COR-L47 (cell line): ENCODE results near the gene HSPB7.
A peak's percentile ranks its signal among the peaks of the same experiment; 100 is the strongest.
"Not testable (repeated sequence)": the region's sequence is repeated elsewhere in the genome, so short reads cannot be mapped to it uniquely, and the experiment has no call there.

Experiments
- DNase-seq: peaks from one replicate; lab custom pipeline; 2025; lab: John Stamatoyannopoulos, UW

The HSPB7 gene

DNA sequence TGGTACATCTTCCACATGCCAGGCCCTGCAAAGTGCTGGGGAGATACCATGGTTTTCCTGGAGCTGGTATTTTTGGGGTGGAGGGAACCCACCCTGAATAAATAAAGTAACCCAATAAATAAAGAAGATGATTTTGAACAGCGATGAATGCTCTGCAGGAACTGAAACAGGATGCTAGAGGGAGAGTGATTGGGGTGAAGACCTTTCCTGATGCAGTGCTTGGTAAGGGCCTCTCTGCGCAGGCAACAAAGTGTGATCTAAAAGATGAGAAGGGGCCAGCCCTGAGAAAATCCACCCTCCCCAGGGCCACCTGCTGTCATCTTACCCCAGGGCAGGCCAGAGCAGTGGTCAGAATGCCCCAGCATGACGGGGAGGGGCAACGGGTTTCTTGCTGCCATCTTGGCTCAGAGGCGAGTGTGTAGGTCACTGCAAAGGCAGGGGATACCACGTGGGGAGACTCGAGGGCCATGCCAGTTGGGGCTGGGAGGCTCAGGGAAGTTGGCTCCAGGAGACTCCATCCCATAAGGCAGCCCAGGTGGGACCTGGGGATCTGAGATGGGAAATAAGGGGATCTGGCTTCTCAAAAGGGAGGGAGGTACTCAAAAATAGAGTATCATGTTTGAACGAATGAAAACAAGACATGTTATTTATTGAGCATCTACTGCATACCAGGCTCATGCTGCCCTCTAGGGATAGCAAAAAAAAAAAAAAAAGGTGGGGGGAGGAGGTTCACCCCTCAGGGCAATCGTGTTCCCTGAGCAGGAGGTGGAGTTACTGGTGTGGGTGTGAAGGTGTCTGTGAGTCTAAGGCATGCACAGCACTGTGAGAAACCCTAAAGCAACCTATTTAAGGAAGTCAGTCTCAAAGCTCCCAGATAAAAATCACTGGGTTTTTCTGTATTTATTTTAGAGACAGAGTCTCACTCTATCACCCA lies 11.0 kb downstream of the HSPB7 start:
- DNase-seq = no peak

DNA sequence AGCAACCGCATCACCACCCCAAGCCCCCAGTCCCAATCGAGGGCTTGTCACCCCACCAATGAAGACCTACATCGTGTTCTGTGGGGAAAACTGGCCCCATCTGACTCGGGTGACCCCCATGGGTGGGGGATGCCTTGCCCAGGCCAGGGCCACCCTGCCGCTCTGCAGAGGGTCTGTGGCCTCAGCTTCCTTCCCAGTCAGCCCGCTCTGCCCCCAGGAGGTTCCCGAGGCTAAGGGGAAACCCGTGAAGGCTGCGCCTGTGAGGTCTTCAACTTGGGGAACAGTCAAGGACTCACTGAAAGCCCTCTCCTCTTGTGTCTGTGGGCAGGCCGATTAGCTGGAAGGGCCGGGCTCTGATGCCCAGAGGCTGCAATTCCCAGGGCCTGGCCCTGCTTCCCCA lies 11.8 kb downstream of the HSPB7 start:
- DNase-seq = no peak

DNA sequence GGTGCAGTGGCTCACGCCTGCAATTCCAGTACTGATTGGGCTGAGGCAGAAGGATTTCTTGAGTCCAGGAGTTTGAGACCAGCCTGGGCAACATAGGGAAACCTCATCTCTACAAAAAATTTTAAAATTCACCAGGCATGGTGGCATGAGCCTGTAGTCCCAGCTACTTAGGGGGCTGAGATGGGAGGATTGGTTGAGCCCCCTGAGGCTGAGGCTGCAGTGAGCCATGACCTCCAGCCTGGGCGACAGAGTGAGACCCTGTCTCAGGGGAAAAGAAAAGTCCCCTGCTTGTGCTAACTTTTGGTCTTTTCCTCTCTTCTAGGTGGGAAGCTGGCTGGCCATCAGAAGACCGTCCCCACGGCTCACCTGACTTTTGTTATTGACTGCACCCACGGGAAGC lies 12.2 kb downstream of the HSPB7 start:
- no peak for DNase-seq

DNA sequence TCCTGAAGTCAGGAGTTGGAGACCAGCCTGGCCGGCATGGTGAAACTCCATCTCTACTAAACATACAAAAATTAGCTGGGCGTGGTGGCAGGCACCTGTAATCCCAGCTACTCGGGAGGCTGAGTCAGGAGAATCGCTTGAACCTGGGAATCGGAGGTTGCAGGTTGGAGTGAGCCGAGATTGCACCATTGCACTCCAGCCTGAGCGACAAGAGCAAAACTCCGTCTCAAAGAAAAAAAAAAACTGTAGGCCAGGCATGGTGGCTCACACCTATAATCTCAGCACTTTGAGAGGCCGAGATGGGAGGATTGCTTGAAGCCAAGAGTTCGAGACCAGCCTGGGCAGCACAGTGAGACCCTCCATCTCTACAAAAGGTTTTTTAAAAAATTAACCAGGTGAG lies 16.6 kb downstream of the HSPB7 start:
- DNase-seq = not testable (repeated sequence)

DNA sequence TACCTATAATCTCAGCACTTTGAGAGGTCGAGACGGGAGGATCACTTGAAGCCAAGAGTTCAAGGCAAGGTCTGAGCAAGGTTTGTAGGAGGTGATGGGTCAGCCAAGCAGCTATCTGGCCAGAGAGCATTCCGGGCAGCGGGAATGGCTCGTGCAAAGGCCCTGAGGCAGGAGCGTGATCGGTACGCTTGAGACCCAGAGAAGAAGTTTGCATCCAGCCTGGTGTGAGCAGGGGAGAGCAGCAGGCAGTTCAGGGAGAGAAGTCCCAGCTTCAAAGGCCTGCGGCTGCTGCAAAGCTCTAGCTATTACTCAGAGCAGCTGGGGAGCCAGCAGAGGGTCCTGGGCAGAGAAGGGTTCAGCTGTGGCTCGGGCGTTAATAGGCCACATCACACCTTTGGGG lies 18.9 kb downstream of the HSPB7 start:
- no peak for DNase-seq

DNA sequence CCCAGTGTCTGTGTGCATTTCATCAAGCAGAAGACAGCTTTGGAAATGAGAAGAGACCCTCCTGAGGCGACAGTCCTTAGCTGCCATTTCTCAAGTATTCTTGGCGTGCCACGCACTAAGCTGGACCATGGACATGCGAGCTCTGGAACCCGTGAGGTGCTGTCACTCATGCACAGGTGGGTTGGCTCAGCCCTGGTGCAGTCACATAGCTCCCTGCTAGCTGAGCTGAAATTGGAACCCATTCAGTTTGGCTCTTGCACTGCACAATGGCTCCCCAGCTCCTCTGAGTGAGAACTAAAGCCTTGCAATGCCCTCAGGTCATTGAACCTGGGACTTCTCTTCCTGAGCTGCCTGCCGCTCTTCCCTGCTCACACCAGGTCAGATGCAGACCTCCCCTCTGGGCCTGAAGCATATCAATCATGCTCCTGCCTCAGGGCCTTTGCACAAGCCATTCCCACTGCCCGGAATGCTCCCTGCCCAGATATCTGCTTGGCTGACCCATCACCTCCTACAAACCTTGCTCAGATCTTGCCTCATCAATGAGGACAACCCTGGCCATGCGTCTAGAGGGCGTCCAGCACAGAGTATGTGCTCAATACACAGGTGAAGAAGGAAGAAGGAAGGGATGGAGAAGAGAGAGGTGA lies 20.1 kb downstream of the HSPB7 start:
- no peak for DNase-seq

DNA sequence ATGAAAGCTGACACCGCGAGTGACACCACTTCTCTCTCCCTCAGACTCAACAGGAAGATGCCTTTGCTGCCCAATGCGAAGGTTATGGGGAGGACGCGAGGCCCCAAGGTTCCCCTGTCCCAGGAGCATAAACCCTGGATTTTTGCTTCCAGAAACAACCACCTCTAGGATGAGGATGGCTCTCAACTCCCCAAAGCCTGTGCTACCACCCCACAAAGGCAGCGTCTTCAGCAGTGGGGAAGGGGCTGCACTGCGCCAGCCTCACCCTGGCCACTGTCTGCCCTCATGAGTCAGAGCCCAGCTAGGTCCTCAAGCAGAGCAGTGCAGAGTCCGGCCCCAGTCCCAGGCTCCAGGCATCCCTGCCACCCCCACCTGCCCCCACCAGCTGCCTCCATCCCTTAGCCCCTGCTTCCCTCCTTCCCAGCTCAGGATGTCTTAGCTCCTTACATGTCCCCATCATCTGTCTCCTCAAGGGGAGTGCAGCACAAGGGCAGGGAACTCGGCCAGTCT lies 20.7 kb downstream of the HSPB7 start:
- no peak for DNase-seq

DNA sequence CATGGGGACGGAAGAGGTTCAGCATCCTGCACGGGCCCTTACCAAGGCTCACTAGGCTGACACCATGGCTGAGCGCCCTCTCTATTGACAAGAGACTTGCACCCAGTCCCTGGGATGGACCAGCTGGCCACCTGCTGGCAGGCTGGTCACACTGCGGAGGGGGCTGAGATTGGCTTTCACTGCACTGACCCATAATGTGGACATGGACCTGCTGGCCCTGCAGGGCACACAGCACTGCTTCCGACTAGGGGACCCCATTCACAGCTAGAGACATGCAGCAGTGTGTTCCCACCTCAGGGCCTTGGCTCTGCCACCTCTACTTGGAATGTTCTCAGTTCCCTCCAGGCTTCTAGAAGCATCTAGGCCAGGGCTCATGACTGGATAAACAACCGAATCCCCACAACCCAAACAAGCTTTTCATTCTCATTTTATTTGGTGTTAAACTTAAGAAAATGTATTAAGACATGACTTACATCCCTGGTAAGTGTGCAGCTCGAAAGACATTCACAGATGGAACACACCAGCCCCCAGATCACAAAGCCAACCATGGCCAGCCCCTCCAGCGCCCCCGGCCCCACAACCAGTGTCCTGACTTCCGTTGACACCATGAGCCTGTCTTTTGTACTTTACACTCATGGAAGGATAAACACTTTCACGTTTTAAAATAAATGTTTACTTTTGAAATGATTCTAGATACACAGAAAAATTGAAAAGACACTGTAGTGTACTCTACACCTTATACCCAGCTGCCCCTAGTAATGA lies 23.1 kb downstream of the HSPB7 start:
- peak; percentile 46 for DNase-seq

DNA sequence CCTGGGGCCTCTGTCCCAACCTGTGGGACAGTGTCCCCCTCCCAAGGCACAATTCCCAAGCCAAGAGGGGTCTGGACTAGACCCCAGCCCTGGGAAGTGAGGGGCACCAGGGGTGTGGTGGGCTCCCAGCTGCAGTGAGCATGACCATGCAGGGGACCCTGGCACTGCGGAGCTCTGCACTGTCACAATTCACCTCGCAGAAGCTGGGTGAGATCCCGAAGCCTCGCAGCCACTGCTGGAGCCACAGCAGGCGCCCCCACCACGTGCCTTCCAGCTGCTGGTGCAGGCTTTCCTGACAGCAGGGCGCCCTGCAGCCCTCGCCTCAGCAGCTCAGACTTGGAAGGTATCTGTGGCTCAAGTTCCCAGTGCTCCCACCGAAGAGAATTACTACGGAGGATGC lies 23.8 kb downstream of the HSPB7 start:
- DNase-seq = no peak

DNA sequence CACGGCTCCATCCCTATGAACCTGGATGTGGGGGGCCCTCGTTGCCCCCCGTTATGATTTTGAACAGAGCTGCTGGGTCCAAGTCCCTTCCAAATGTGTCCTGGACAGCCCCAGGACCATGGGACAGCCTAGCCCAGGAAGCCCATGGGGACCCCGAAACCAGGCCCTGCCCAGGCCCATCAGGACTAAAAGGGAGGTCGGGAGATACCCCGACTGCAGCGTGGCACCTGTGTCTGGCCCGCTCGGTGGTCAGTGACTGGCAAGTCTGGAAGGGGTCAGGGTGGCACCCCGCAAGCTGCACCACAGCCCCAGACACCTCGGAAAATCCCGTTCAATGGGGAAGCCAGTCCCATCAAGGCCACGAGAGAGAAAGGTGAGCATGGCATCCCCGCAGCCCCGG lies 24.2 kb downstream of the HSPB7 start:
- DNase-seq = no peak

DNA sequence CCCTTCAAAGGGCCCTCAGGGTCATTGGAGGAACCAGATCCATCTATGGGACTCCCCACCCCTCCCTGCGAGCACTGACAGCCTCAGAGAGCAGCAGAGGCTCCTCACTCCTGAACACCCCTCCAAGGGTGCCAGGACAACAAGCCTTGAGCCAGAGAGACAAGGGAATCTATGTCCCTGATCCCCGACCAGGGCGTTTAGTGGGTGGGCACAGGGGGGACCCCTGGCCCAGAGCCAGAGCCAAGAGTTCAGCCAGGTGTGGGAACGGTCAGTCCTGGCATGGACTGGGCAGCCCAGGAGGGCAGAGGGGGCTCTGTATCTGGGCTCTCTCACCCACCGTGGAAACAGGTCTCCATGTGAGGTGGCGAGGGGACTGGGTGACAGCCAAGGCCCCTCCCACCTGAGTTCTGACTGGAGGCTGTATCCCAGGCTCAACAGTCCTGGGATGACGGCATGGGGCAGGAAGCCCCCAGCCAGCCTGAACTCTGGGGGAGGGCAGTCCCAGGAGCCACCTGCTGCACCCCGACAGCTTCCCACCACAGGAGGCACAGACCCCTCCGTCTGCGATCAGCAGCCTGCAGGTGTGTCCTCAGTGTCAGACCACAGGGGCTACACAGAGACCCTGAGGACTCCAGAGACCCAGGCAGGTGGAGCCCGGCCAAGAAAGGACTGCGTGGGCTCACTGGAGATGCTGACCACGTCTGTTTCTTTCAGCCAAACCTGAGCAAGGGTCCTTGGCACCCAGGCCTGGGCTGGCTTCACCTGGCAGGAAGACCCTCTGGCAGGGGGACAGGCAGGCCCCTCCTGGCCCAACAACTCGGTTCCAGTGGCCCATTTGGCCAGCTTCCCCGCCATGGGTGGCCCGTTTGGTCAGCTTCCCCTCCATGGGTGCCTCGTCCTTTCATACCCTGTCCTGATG lies 25.0 kb downstream of the HSPB7 start:
- no peak for DNase-seq

DNA sequence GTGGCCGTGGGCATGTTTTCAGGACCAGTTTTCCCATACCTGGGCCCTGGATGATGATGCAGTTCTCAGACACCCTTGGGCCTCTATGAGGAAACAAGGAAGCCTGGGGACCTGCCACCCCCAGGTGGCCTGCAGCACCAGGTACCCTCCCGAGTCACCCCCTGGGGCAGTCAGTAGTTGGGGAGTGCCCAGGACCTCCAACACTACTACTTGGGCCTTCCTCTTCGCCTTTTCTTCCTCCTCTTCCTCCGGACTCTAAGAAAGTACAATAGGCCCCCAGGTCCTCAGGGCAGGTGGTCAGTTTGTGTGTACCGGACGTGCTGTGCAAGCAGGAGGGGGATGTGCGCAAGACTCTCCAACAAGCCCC lies 25.7 kb downstream of the HSPB7 start:
- no peak for DNase-seq

DNA sequence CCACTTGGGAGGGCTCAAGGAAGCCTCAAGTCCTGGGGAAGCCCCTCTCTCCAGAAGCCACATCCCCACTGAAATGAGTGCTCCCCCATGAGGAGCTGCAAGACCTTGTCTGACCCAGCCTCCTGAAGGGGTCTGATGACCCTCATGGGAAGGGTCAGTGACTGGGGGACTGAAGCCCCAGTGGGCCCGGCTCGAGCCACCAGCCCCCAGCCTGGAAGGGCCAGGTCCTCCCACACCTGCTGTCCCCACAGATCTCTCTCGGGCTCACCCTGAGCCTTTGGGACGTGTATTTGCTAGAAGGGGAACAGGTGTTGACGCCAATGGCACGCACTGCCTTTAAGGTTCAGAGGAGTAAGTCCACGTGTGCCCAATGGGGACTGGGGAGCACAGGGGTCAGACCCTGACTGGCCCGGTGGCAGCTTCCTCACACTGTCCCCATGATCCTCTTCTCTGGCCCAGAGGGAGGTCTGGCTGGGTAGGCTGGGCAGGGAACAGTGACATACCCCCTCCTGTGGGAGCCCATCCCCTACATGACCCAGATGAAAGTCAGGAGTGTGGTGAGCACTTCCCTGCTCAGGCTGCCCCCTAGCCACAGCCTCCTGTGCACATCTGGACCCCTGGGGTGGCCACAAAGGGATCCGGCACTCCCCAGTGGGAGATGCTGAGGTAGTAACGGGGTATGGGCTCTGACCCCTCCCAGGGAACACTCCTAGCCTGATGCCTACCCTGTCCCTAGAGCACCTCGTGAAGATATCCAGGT lies 26.2 kb downstream of the HSPB7 start:
- no peak for DNase-seq

DNA sequence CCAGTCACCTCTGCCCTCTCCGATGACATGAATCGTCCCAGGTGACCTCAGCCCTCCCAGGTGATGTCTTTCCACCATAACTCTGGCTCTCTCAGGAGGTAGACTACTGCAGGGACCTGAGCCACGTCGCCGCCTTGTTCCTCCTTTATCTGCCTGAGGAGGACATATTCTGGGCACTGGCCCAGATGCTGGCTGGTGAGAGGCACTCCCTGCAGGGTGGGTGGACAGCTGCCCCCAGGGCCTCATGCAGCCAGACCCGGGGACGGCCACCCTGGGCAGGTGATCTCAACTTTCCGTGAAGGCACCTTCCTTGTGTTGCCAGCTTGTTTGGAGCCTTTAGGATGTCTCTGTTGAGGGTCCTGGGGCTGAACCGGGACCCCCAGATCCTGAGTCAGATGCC lies 28.1 kb downstream of the HSPB7 start:
- DNase-seq = no peak

DNA sequence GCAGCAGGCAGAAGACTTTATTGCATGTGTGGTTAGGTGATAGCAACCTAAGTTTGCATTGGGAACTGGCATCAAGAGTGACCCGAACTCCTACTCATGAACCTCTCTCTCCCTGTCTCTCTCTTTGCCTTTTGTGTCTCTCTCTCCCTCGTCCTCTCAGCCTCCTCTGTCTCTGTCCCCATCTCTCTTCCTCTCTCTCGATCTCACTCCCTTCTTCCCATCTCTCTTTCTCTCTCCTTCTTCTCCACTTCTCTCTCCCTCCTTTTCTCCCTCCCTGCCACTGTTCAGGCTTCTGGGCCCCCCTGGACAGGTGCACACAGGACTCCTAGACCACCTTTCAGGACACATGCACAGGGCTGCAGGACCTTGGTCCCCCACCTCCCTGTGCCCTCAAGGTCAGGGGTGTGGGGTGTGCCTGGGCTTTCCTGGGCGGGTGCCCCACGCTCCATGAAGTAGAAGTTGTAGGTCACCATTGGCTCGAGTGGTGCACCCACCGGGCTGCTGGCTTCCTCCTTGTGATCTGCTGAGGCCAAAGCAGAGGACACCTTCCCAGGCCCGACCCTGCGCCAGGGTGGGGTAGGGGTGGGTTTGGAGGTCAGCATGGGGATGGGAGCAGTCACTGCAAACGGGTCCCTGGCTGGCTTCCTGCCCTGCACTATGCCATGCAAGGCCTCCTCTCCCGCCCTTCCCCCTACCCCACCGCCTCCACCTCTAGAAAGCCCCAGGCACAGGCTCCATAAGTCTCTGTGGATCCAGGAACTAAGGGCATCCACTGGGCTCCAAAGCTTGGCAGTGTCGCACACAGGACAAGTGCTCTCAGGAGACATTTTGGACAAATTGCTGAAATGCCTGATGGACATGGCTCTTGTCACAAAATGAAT lies 28.7 kb downstream of the HSPB7 start:
- DNase-seq = no peak

DNA sequence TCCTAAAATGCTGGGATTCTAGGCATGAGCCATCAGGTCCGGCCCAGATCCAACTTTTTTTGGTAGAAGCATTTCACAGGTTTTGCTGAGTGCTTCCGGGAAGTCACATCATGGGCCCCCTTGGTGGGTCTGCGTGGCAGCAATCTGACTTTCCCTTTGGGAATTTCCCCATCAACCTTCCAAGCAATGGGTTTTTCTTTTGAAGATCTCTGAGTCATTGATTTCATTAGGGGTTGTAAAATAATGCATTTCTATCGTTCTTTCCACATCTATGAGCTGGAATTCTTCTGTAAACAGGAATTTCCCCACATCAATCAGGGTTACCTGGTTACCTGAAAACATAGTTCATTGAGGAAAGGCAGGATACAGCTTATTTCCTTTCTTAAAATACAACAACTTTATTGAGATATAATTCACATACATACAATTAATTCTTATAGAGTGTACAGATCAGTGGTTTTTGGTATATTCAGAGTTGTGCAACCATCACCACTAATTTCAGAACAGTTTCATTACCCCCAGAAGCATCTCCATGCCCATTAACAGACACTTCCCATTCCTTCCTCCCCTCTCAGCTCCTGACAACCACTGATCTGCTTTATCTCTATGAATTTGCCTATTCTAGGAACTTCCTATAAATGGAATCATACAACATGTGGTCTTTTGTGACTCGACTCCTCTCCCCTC lies 32.1 kb downstream of the HSPB7 start:
- no peak for DNase-seq

DNA sequence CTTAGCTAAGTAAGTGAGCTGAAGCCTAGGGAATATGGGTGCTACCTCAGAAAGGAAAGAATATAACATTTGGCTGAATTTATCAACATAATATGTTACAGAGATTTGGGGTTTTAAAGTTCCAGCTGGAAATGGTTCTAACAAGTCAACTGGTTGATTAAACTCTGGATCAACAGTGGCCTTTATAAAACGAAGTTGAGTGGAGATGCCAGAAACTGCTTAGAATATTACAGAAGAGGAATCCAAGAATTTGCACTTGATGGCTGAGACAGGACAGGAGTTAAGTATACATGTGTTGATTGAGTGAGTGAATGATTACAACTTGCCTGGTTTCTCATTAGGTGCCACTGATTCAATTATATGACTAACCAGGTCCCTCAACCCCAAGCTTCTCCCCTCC lies 34.6 kb downstream of the HSPB7 start:
- no peak for DNase-seq

DNA sequence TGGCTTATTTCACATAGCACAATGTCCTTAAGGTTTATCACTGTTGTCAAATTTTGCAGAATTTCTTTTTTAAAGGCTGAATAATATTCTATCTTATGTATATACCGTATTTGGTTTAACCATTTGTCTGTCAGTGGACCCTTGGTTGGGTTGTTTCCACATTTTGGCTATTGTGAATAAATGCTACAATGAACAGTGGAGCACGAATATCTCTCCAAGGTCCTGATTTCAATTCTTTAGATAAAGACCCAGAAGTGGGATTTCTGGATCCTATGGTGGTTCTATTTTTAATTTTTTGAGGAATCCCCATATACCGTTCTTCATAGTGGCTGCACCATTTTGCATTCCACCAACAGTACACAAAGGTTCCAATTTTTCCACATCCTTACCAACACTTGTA lies 36.2 kb downstream of the HSPB7 start:
- DNase-seq = no peak

DNA sequence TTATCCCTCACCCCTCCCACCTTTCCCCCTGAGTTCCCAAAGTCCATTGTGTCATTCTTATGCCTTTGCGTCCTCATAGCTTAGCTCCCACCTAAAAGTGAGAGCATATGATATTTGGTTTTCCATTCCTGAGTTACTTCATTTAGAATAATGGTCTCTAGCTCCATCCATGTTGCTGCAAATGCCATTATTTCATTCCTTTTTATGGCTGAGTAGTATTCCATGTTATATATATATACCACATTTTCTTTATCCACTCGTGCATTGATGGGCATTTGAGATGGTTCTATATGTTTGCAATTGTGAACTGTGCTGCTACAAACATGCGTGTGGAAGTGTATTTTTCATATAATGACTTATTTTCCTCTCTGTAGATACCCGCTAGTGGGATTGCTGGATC lies 39.9 kb downstream of the HSPB7 start:
- not testable (repeated sequence) for DNase-seq
